ENCODE results near the gene KIAA0232.
"Not testable (repeated sequence)": the region's sequence is repeated elsewhere in the genome, so short reads cannot be mapped to it uniquely, and the experiment has no call there.

The KIAA0232 gene

DNA sequence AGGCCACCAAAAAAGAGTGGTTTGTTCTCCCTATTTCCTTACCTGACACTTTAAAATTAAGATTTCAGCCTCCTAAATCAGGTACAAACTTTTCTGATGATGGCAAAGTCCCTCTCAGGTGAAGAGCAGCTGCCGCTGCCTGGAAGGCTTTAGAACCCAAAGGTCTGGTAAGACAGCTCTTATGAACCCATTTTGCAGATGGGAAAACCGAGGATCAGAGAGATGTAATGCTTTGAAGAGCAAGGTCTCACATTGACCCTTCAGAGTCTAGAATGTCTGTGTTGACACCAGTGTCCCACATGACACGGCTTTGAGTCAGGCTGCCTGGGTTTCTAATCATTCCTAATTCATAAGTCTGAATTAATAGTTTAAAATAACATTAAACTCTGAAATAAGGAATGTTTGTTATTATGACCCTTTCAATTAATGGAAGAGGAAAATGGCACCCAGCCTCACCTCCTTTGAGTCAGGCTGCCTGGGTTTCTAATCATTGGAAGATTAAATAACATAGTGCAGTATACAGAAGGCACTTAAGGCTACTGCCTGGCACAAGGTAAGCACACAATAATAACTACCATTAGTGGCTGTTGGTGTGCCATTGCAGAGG, 27.9 kb upstream of the KIAA0232 start:
- no peak for DNase-seq (ENCODE audit: low read depth)
- in situ Hi-C loops (cut with HindIII; ENCODE audit: low sequenced_read_pairs) = no loop called here
- TF ChIP-seq, protein P1, sequence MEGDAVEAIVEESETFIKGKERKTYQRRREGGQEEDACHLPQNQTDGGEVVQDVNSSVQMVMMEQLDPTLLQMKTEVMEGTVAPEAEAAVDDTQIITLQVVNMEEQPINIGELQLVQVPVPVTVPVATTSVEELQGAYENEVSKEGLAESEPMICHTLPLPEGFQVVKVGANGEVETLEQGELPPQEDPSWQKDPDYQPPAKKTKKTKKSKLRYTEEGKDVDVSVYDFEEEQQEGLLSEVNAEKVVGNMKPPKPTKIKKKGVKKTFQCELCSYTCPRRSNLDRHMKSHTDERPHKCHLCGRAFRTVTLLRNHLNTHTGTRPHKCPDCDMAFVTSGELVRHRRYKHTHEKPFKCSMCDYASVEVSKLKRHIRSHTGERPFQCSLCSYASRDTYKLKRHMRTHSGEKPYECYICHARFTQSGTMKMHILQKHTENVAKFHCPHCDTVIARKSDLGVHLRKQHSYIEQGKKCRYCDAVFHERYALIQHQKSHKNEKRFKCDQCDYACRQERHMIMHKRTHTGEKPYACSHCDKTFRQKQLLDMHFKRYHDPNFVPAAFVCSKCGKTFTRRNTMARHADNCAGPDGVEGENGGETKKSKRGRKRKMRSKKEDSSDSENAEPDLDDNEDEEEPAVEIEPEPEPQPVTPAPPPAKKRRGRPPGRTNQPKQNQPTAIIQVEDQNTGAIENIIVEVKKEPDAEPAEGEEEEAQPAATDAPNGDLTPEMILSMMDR (IDR thresholded peaks at IDR 0.05; ENCODE audit: low read depth, low read length, missing control alignments) = no peak
- no peak overlapping the region for H3K4me3 ChIP-seq (ENCODE audit: low read depth, low read length)

DNA sequence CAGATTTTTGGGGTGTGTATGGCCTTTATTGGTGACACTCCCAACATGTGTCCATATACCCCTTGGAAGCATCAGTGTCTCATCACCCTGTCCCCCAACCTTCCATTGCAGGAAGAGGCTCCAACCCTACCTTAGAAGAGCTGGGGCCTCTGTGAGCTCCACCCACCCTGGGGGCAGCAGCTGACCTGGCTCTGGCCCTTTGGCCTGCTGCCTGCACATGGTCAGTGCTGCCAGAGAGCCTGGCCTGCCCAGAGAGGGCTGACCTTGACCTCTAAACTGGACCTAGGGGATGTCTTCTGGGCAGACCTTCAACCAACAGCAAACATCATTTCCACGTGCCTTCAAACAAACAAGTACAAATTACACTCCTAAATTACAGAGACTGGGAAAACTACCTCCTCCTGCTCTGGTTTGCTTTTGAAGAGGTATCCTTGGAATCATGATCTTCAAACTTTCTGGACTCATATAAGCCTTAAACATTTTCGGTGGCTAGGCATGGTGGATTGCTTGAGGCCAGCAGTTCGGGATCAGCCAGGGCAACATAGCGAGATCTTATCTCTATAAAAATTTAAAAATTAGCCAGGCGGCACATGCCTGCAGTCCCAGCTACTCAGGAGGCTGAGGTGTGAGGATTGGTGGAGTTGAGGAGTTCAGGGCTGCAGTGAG, 27.3 kb upstream of the KIAA0232 start:
- no peak overlapping the region for H3K4me3 ChIP-seq (ENCODE audit: low read depth, low read length)
- DNase-seq (ENCODE audit: low read depth) = no peak
- in situ Hi-C loops (cut with HindIII; ENCODE audit: low sequenced_read_pairs) = no loop called here
- TF ChIP-seq, protein P1 (IDR thresholded peaks at IDR 0.05; ENCODE audit: low read depth, low read length, missing control alignments) = no peak

DNA sequence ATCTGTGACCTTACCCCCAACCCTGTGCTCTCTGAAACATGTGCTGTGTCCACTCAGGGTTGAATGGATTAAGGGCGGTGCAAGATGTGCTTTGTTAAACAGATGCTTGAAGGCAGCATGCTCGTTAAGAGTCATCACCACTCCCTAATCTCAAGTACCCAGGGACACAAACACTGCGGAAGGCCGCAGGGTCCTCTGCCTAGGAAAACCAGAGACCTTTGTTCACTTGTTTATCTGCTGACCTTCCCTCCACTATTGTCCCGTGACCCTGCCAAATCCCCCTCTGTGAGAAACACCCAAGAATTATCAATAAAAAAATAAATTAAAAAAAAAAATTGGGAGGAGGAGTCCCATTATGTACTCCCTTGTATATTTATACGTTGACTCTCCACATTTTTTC, 26.2 kb upstream of the KIAA0232 start:
- H3K4me3 ChIP-seq (ENCODE audit: low read depth, low read length); DNase-seq (ENCODE audit: low read depth); in situ Hi-C loops (cut with HindIII; ENCODE audit: low sequenced_read_pairs): not testable (repeated sequence)

DNA sequence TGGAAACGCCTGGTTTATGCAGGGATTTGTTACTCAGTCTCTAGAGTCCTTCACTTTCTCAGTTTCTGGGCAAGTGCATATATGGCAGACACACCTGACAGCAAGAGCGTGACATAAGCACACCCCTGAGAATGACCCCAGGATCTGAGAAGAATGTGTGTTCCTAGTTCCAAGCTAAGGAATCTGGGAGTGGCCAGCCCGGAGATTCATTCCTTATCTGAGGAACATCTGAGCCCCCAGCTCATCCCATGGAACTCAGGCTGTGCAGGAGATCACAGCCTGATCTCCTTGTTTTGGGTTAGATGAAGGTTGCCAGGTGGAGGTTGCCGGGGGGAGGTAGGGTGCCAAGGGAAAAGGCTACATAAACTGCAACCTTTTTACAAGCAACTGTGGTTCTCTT, 23.8 kb upstream of the KIAA0232 start:
- in situ Hi-C loops (cut with HindIII; ENCODE audit: low sequenced_read_pairs) = no loop called here
- H3K4me3 ChIP-seq (ENCODE audit: low read depth, low read length) = no peak overlapping the region
- TF ChIP-seq, protein P1 (IDR thresholded peaks at IDR 0.05; ENCODE audit: low read depth, low read length, missing control alignments) = no peak
- no peak for DNase-seq (ENCODE audit: low read depth)

DNA sequence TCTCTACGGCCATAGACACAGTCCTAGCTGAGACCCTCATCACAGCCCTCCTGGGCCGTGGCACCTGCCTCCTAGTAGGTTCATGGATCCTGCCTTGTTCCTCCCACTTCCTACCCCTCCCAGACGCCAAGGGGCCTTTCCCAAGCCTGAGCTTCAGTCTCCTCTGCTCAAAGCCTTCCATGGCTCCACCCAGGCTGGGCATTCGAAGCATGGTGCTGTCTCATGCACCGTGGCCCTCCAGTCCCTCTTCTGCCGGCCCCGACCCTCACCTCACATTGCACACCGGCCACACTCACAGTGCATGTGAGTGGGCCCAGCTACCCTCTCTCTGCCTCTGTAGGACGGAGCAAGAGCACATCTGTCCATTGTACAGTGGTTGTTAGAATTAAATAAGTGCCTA, 21.7 kb upstream of the KIAA0232 start:
- in situ Hi-C loops (cut with HindIII; ENCODE audit: low sequenced_read_pairs) = no loop called here
- H3K4me3 ChIP-seq (ENCODE audit: low read depth, low read length) = no peak overlapping the region
- no peak for DNase-seq (ENCODE audit: low read depth)
- TF ChIP-seq, protein P1 (IDR thresholded peaks at IDR 0.05; ENCODE audit: low read depth, low read length, missing control alignments) = no peak

DNA sequence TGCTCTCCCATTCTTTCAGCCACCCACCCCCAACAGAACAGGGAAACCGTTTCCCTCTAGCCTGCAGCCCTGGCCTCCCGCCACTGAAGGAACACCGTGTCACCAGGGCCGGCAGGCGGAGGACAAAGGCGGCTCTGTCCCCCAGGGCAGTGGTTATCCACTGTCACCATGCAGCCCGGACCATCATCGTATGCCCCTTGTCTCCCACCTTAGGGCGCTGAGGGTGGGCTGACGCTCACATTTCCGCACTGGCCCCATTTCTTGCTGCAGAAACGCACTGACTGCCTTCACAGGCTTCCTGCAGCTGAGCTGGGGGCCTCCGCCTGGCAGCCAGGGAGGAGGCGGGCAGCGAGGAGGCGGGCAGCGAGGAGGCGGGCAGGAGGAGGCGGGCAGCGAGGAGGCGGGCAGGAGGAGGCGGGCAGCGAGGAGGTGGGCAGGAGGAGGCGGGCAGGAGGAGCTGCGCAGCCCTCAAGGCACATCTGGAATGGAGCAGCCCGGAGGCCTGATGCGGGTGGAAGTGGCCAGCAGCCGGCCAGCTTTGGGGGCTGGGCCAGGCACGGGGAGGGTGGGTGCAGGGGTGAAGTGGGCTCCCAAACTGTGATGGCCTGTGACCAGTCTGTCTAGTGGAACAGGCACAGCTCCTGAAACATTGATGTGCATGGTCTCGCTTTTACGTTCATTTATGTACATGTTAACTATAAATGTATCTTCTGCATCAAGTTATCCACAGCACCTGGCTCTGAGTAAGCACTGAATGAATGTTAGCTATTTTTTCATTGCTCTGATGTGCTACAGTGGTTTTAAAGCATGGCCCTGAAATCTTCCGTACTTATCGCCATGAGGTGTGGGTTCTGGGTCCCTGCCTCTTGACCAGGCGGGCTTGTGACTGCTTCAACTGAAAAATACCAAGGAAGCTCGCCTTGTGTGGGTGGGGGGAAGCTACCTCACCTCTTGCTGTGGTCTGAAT, 20.6 kb upstream of the KIAA0232 start:
- TF ChIP-seq, protein P1 (IDR thresholded peaks at IDR 0.05; ENCODE audit: low read depth, low read length, missing control alignments) = no peak
- DNase-seq (ENCODE audit: low read depth) = no peak
- H3K4me3 ChIP-seq (ENCODE audit: low read depth, low read length) = no peak overlapping the region
- in situ Hi-C loops (cut with HindIII; ENCODE audit: low sequenced_read_pairs) = no loop called here

All from astrocyte of the cerebellum (primary cell).